ENCODE measurements around the gene TAF4.
"Not testable (repeated sequence)": the region's sequence is repeated elsewhere in the genome, so short reads cannot be mapped to it uniquely, and the experiment has no call there.

The TAF4 gene

DNA sequence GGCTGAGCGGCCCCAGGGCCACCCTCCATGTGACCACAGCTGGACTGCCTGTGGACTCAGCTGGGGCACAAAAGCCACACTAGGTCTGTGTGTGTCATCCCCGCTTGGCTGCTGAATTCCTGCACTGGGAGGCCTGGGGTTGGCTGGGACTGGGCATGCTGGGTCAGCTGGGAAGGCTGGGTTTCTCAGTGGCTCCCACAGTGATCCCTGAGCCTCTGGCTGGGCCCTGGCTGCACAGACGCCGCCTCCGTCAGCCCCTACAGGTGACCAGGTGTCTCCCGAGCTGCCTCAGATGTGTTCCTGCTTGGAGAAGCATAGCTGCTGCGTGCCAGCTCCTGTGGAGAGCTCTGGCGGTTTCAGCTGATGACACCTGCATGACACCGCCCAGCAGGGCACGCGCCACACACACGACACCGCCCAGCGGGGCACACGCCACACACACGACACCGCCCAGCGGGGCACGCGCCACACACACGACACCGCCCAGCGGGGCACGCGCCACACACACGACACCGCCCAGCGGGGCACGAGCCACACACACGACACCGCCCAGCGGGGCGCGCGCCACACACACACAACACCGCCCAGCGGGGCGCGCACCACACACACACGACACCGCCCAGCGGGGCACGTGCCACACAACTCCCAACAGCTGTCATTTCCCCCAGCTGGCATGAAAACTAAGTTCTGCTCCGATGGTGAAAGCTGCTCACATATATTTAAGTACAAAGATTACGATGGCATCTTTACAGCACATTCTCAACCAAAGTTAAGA, 88.8 kb downstream of the TAF4 start:
- DNase-seq, result no peak

GRCh38 chr20:61976263-61976643, 89.4 kb downstream of the TAF4 start:
- no peak for DNase-seq

- DNase-seq, result no peak
These were observed 90.1 kb downstream of the TAF4 start for GRCh38 chr20:61975407-61976129.

- DNase-seq, result no peak
These were observed 91.4 kb downstream of the TAF4 start for GRCh38 chr20:61974357-61974665.

GRCh38 chr20:61973515-61974356, 91.9 kb downstream of the TAF4 start:
- no peak for DNase-seq

DNA sequence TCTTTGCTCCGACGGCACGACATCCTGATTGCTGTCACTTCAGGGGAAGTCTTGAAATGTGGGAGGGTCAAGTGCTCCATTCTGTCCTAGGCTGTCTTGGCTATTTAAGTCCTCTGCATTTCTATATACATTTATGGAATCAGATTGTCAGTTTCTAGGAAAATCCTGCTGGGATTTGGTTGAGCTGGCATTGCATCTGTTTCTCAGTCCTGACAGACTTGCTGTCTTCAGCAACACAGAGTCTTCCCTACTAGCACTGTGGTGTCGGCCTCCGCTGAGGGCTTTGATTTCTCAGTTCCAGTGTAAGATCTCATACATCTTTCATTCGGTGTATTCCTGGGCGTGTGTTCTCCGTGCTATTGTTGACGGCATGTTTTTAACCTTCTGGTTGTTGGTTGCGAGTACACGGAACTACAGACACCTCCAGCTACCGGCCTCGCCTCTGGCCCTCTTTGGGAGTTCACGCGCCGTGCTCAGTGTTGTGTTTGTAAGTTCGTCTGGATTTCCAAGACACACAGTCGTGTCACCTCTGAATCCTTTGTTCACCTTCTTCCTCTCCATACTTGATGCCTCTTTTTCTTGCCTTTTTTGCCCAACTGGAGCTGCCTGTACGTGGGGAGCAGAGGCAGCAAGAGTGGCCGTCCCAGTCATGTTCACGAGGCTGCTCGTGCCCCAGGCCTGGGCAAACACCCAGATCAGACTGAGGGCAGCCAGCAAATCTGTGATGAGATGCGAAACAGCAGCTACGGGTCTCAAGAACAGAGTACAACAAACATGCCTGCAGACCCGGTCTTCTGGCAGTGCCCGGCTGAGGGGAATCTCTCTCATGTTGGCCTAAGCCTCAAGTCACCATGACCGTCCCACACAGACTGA, 92.8 kb downstream of the TAF4 start:
- DNase-seq, result no peak

GRCh38 chr20:61971595-61971994, 94.1 kb downstream of the TAF4 start:
- DNase-seq, result not testable (repeated sequence)

- DNase-seq, result no peak
These were observed 95.3 kb downstream of the TAF4 start for GRCh38 chr20:61970357-61970756.

- no peak for DNase-seq
These were observed 95.9 kb downstream of the TAF4 start for GRCh38 chr20:61969806-61970205.

DNA sequence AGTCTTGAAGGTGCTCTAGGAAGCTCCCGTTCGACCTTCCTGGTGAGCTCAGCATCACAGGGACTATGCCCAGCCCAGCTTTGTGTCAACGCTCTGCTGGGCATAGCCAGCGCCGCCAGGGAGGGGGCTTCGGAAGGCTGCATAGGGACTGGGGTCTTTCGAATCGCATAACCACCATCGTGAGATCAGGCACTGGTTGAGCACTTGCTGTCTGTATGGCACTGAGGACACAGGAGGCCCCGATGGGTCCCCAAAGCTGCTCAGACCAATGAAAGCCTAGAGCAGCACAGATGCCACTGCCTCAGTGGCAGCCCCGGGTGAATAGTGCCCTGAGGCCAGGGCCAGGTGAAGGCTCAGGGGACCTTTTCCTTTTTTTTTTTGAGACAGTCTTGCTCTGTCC, 96.7 kb downstream of the TAF4 start:
- DNase-seq, result no peak

GRCh38 chr20:61968036-61968810, 97.5 kb downstream of the TAF4 start:
- no peak for DNase-seq

GRCh38 chr20:61967300-61967699, 98.4 kb downstream of the TAF4 start:
- DNase-seq, result no peak

- DNase-seq, result no peak
These were observed 99.0 kb downstream of the TAF4 start for GRCh38 chr20:61966492-61967244.

- DNase-seq, result no peak
These were observed 99.8 kb downstream of the TAF4 start for GRCh38 chr20:61965606-61966491.

GRCh38 chr20:61964675-61965605, 100.7 kb downstream of the TAF4 start:
- no peak for DNase-seq

DNA sequence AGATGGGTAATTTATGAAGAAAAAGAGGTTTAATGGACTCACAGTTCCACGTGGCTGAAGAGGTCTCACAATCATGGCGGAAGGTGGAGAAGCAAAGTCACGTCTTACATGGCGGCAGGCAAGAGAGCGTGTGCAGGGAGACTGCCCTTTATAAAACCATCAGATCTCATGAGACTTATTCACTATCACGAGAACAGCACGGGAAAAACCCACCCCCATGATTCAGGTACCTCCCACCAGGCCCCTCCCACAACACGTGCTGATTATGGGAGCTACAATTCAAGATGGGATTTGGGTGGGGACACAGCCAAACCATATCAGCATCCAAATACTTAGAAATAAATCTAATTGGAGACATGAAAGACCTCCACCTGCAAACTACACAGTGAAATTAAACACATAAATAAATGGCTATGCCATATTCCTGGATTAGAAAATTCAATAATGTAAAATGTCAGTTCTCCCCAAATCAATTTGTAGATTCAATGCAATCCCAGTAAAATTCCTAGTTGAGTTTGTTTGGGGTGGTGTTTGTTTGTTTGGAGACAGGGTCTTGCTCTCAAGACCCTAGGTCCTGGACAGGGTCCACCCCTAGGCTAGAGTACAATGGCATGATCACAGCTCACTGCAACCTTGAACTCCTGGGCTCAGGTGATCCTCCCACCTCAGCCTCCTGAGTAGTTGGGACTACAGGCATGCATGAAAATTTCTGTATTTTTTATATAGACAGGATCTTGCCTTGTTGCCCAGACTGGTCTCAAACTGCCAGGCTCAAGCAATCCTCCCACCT, 101.6 kb downstream of the TAF4 start:
- no peak for DNase-seq

DNA sequence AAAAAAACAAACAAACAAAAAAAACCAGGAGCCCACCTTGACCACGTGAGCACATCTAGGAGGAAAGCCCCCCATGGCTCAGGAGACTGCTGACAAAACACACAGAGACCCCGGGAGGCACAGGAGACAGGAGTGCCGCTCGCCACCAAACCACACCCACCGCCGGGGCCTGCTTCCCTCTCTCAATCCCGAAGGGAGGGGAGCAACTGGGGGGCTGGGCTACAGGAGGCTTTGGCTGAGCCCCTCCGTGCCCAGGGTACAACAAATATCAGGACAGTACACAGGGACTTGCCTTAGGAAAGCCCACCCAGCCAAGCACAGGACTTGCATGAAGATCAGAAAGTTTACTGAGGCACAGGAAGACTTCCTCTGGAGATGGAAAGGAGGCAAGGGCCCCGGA, 102.5 kb downstream of the TAF4 start:
- DNase-seq, result no peak

DNA sequence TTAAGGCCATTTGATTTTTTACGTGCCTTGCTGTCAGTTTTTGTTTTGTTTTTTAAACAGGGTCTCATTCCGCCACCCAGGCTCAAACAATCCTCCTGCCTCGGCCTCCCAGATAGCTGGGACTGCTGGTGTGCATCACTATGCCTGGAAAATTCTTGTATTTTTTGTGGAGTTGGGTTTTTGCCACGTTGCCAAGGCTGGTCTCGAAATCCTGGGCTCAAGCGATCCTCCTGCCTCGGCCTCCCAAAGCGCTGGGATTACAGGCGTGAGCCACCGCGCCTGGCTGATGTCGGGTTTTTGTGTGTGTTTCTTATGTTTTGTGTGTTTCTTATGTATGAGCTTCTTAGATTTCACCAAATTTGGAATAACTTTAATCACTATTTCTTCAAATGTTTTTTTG, 104.8 kb downstream of the TAF4 start:
- no peak for DNase-seq

Data from stimulated activated CD4-positive, alpha-beta T cell treated with anti-CD3 and anti-CD28 coated beads, Interleukin-2, amount 100 ng/mL, for 24 hours (primary cell).